Prostate gland (tissue), 2 donors: ENCODE data around the gene PLXNC1.

Experiments
- POLR2AphosphoS5 ChIP-seq: sonication (generic); formaldehyde crosslinking; IDR thresholded peaks from one replicate; pipeline ENCODE4 v1.6.1; 2017; ENCODE audit warnings: antibody characterized with exemption
- TF ChIP-seq, protein P1 (sequence below), 4 experiments: fragments of 200-600 bp in 2 of 4; fragments of 450-650 bp in 2 of 4; sonication (generic) in 2 of 4; IDR thresholded peaks; 1 replicate in 3 of 4; 2 replicates in 1 of 4; pipeline ENCODE4 v1.5.1; 2016 to 2019; ENCODE audit warnings: antibody characterized with exemption in 4 of 4, mild to moderate bottlenecking in 2 of 4, moderate library complexity in 2 of 4

DNA sequence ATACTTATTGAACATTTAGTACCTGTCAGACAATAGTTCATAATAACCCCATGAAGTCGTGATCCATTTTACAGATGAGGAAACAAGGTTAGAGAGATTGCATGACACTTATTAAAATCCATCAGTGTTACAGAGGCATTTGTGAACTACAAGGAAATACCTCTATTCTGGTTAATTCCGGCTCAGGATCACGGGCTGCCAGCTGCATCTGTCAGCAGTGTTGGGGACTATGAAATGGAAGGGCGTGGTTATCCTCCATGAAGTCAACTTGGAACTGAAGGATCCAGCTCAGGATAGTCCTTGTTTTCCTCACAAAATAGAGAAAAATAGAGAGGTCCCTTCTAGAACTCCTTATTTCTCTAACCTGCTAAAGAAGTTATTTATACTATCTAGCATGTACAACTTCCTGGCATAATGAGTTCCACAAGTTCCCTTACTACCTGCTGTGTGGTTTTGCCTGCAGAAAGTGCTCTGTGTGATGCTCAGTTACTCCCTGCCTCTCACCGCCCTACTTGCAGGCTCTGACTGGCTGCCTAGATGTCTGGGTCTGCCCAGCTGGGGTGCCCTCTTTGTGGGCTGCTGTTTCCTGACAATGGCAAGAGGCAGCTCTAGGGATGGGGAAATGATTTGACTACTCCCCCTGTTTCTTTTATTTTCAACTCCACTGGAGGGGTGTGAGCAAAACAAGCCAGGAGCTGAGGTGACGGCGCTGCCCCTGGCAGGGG, 36.8 kb downstream of the PLXNC1 start:
- TF ChIP-seq, protein P1, sequence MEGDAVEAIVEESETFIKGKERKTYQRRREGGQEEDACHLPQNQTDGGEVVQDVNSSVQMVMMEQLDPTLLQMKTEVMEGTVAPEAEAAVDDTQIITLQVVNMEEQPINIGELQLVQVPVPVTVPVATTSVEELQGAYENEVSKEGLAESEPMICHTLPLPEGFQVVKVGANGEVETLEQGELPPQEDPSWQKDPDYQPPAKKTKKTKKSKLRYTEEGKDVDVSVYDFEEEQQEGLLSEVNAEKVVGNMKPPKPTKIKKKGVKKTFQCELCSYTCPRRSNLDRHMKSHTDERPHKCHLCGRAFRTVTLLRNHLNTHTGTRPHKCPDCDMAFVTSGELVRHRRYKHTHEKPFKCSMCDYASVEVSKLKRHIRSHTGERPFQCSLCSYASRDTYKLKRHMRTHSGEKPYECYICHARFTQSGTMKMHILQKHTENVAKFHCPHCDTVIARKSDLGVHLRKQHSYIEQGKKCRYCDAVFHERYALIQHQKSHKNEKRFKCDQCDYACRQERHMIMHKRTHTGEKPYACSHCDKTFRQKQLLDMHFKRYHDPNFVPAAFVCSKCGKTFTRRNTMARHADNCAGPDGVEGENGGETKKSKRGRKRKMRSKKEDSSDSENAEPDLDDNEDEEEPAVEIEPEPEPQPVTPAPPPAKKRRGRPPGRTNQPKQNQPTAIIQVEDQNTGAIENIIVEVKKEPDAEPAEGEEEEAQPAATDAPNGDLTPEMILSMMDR (IDR thresholded peaks at IDR 0.05), result no peak
- no peak for TF ChIP-seq POLR2AphosphoS5
